ENCODE measurements around the gene LYPD5.

The LYPD5 gene

DNA sequence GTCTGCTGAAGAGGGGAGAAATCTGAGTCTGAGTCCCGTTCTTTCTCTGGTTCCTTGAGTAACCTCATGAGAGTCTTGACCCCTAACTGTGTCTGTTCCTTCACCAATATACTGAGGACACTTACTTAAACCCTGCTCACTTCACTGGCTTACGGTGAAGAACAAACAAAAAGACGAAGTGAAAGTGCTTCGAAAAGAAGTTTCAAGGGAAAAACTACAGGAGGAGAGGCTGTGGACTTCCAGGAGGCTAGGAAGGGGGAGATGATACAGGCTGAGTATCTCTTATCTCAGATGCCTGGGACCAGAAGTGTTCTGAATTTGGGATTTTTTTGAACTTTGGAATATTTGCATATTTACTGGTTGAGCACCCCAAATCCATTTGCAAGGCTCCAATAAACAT lies 53.6 kb downstream of the LYPD5 start:
- Histone ChIP-seq H3K27ac (ENCODE audit: low read length) (no peak overlapping the region), H3K9ac (ENCODE audit: low read depth, low read length) (no peak overlapping the region), H3K27me3 (ENCODE audit: insufficient read depth, low read length, poor library complexity) (no peaks in the 10 kb centered on the region), H3K4me1 (ENCODE audit: insufficient read depth, low read length) (peaks cover 19% of the 10 kb centered on the region), H4K20me1 (ENCODE audit: insufficient read depth, low read length) (peaks cover 26% of the 10 kb centered on the region; the same call in 1 of the 2 replicates), H3K36me3 (ENCODE audit: insufficient read depth, low read length) (peaks cover 86% of the 10 kb centered on the region), H3K4me3 (ENCODE audit: low read depth in 1 of 2, low read length in 2 of 2) (no peak overlapping the region), H2AFZ (ENCODE audit: low read depth, low read length) (no peak overlapping the region), H3K9me3 (ENCODE audit: insufficient read depth, low read length, severe bottlenecking) (no peaks in the 10 kb centered on the region), H3K79me2 (ENCODE audit: insufficient read depth, low read length) (peaks cover 37% of the 10 kb centered on the region), H3K4me2 (ENCODE audit: insufficient read depth, low read length) (no peak overlapping the region)
- no peak for DNase-seq
- ATAC-seq (ENCODE audit: insufficient read depth, low read depth) = no peak
- TF ChIP-seq, protein P1, sequence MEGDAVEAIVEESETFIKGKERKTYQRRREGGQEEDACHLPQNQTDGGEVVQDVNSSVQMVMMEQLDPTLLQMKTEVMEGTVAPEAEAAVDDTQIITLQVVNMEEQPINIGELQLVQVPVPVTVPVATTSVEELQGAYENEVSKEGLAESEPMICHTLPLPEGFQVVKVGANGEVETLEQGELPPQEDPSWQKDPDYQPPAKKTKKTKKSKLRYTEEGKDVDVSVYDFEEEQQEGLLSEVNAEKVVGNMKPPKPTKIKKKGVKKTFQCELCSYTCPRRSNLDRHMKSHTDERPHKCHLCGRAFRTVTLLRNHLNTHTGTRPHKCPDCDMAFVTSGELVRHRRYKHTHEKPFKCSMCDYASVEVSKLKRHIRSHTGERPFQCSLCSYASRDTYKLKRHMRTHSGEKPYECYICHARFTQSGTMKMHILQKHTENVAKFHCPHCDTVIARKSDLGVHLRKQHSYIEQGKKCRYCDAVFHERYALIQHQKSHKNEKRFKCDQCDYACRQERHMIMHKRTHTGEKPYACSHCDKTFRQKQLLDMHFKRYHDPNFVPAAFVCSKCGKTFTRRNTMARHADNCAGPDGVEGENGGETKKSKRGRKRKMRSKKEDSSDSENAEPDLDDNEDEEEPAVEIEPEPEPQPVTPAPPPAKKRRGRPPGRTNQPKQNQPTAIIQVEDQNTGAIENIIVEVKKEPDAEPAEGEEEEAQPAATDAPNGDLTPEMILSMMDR (IDR thresholded peaks at IDR 0.05; ENCODE audit: borderline replicate concordance, extremely low read depth, low read length, poor library complexity, severe bottlenecking) = no peak

DNA sequence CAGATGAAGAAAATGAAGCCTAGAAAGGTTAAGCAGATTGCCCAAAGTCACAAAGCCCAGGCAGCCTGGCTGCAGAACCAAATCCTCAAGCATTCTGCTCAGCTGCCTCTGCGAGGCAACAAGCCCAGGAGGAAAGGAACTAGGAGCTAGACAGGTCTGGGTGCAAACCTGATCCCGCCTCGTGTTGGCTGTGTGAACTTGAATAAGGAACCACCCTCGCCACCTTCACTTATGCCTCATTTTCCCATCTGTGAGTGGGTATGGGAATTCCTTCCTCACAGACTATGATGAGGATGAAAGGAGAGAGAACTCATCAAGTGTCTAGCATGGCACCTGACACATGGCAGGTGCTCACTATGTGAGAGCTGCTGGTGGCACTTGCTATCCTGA lies 54.0 kb downstream of the LYPD5 start:
- ATAC-seq (ENCODE audit: insufficient read depth, low read depth) = no peak
- Histone ChIP-seq H3K36me3 (ENCODE audit: insufficient read depth, low read length) (peaks cover 90% of the 10 kb centered on the region), H3K79me2 (ENCODE audit: insufficient read depth, low read length) (peaks cover 32% of the 10 kb centered on the region), H3K9ac (ENCODE audit: low read depth, low read length) (no peak overlapping the region), H3K4me1 (ENCODE audit: insufficient read depth, low read length) (peaks cover 14% of the 10 kb centered on the region), H4K20me1 (ENCODE audit: insufficient read depth, low read length) (peaks cover 24% of the 10 kb centered on the region; the same call in 1 of the 2 replicates), H2AFZ (ENCODE audit: low read depth, low read length) (no peak overlapping the region), H3K4me3 (ENCODE audit: low read depth in 1 of 2, low read length in 2 of 2) (no peak overlapping the region), H3K27ac (ENCODE audit: low read length) (no peak overlapping the region), H3K27me3 (ENCODE audit: insufficient read depth, low read length, poor library complexity) (no peaks in the 10 kb centered on the region), H3K9me3 (ENCODE audit: insufficient read depth, low read length, severe bottlenecking) (no peaks in the 10 kb centered on the region), H3K4me2 (ENCODE audit: insufficient read depth, low read length) (no peak overlapping the region)
- TF ChIP-seq, protein P1 (IDR thresholded peaks at IDR 0.05; ENCODE audit: borderline replicate concordance, extremely low read depth, low read length, poor library complexity, severe bottlenecking) = no peak
- TF ChIP-seq EZH2 (IDR thresholded peaks at IDR 0.05; ENCODE audit: borderline replicate concordance, low read depth, low read length, severe bottlenecking) = no peak
- DNase-seq = no peak

DNA sequence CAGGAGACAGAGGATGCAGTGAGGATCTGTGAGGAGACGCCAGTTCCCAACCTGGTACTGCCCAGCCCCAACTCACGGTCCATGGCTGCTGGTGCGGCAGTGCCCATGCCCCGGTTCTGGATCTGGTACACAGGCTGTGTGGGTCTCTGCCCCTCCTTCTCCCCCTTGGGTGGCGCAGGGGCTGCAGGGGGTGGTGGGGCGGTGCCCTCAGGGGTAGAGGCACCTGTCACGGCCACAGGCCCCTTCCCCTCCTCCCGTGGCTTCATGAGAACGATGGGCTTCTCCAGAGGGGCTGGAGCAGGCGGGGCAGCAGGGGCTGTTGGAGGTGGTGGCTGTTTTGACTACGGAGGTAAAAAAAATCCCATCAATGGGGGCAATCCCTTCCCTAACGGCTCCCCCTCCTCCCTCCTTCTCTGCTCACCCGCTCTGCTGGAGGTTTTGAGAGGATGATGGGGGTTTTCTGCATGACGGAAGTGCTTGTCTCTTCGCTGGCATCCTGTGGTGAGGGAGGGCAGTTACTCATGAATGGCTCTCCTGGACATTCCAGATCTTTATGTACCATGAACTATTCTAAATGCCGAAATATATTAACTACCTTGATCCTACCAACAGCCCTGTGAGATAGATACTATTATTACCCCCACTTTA lies 54.6 kb downstream of the LYPD5 start:
- H2AFZ ChIP-seq (ENCODE audit: low read depth, low read length) = no peak overlapping the region
- peaks cover 27% of the 10 kb centered on the region for H3K79me2 ChIP-seq (ENCODE audit: insufficient read depth, low read length)
- H3K27ac ChIP-seq (ENCODE audit: low read length) = no peak overlapping the region
- peaks cover 90% of the 10 kb centered on the region for H3K36me3 ChIP-seq (ENCODE audit: insufficient read depth, low read length)
- no peak overlapping the region for H3K4me3 ChIP-seq (ENCODE audit: low read depth in 1 of 2, low read length in 2 of 2)
- no peak overlapping the region for H3K4me2 ChIP-seq (ENCODE audit: insufficient read depth, low read length)
- no peaks in the 10 kb centered on the region for H3K27me3 ChIP-seq (ENCODE audit: insufficient read depth, low read length, poor library complexity)
- H3K9me3 ChIP-seq (ENCODE audit: insufficient read depth, low read length, severe bottlenecking) = no peaks in the 10 kb centered on the region
- H4K20me1 ChIP-seq (ENCODE audit: insufficient read depth, low read length) = peaks cover 20% of the 10 kb centered on the region; the same call in 1 of the 2 replicates
- DNase-seq (no peak), ATAC-seq (ENCODE audit: insufficient read depth, low read depth) (no peak)
- TF ChIP-seq, protein P1 (IDR thresholded peaks at IDR 0.05; ENCODE audit: borderline replicate concordance, extremely low read depth, low read length, poor library complexity, severe bottlenecking) = no peak
- TF ChIP-seq EZH2 (IDR thresholded peaks at IDR 0.05; ENCODE audit: borderline replicate concordance, low read depth, low read length, severe bottlenecking) = no peak
- H3K9ac ChIP-seq (ENCODE audit: low read depth, low read length) = no peak overlapping the region
- H3K4me1 ChIP-seq (ENCODE audit: insufficient read depth, low read length) = peaks cover 9% of the 10 kb centered on the region

Data from DND-41 (cell line).